GM12892 (cell line): ENCODE measurements around the gene OAS3.

Experiments used
- POLR2A ChIP-seq: IDR thresholded peaks from 2 replicates; pipeline ENCODE4 v1.6.1; 2011; ENCODE audit warnings: low read depth, low read length, control low read depth
- POLR2AphosphoS5 ChIP-seq: IDR thresholded peaks from 2 replicates; pipeline ENCODE4 v1.6.1; 2011; ENCODE audit warnings: low read depth, low read length, control low read depth
- TAF1 ChIP-seq: IDR thresholded peaks from 2 replicates; pipeline ENCODE4 v1.6.1; 2011; ENCODE audit warnings: low read depth, mild to moderate bottlenecking, control low read depth, low read length, borderline replicate concordance

DNA sequence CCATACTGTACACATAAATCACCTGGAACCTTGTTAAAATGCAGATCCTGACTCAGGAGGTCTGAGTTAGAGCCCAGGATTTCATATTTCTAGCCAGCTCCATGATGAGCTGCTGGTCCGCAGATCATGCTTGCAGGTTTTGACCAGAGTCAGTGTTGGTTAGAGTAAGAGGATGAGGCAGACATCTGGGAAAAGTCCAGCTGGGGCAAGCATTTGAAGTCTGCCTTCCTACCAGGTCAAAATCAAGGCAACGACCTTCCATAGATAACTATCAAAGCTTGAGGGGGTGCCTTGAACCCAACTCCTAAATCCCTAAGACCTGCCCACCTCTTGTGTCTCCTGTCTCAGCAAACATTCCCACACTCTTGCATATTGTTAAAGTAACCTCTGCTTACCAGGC lies 49.3 kb downstream of the OAS3 start:
- no peak for TF ChIP-seq POLR2AphosphoS5
- TF ChIP-seq POLR2A, result no peak
- TF ChIP-seq TAF1, result no peak
